Peyer's patch (tissue), 4 donors: ENCODE results near the gene BCAS1. TPM values are rescaled to one million over a fixed set of nuclear protein-coding genes. Genes with fewer than 3 reads are reported as not detected.

Experiments used
- DNase-seq, 3 donors: peaks; one replicate each; pipeline ENCODE4 v3.0.0-alpha.2; 2017 to 2019
- H3K27ac ChIP-seq, 4 donors: fragments of 200-600 bp; sonication (generic); one replicate each; pipeline ENCODE4 v1.5.1; 2016 to 2019
- H3K27me3 ChIP-seq, 2 donors: fragments of 200-600 bp; sonication (generic); one replicate each; pipeline ENCODE4 v1.5.1; 2019
- H3K36me3 ChIP-seq, 3 donors: fragments of 200-600 bp; sonication (generic); one replicate each; pipeline ENCODE4 v1.5.1; 2016 to 2019
- H3K4me1 ChIP-seq, 4 donors: fragments of 200-600 bp; sonication (generic); one replicate each; pipeline ENCODE4 v1.5.1; 2016 to 2019
- H3K4me3 ChIP-seq, 4 donors: fragments of 200-600 bp; sonication (generic); 1 replicate in 3 of 4; 2 replicates in 1 of 4; pipeline ENCODE4 v1.5.1; 2016 to 2019; ENCODE audit warnings: mild to moderate bottlenecking in 1 of 4
- H3K9me3 ChIP-seq, 4 donors: fragments of 200-600 bp; sonication (generic); one replicate each; pipeline ENCODE4 v1.5.1; 2016 to 2019; ENCODE audit warnings: mild to moderate bottlenecking in 1 of 4
- POLR2A ChIP-seq, 2 donors: fragments of 450-650 bp; IDR thresholded peaks; one replicate each; pipeline ENCODE4 v1.5.1; 2017; ENCODE audit warnings: antibody characterized with exemption in 2 of 2, mild to moderate bottlenecking in 2 of 2, moderate library complexity in 2 of 2
- total RNA-seq, 4 donors: library from RNA; depleted of rRNA; stranded (reverse); fragments of >200 nt; gene quantifications; one replicate each; pipeline ENCODE4 v1.1.0, GENCODE V29; 2016
- TF ChIP-seq, protein P1 (sequence below), 6 experiments: fragments of 450-650 bp in 4 of 6; fragments of 200-600 bp in 2 of 6; sonication (generic) in 1 of 6; IDR thresholded peaks; one replicate each; pipeline ENCODE4 v1.5.1; 2017 to 2019; ENCODE audit warnings: antibody characterized with exemption in 6 of 6, mild to moderate bottlenecking in 3 of 6, moderate library complexity in 1 of 6

The BCAS1 gene
- total RNA-seq, 4 donors from 2014 or later = 21.5 to 58.1 (median 43.2) TPM

DNA sequence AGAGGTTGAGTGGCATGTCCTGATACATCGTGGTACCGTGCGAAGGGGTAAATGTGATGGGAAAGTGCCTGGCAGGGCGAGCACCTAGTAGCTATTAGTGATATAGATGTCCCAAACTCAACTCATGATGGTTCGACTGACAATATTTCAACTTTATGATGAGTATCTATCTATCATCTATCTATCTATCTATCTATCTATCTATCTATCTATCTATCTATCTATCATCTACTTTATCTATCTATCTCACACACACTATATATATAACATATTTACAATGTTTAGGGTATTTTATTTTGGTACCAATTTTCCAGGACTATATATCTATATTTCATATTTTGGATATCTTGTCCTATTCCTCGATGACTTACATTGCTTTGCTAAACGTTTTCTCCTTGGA, 5.5 kb downstream of the BCAS1 start:
- Histone ChIP-seq H3K4me3 (no peak overlapping the region), H3K27me3 (no peaks in the 10 kb centered on the region), H3K27ac (no peak overlapping the region), H3K9me3 (no peaks in the 10 kb centered on the region), H3K36me3 (no peaks in the 10 kb centered on the region), H3K4me1 (peaks cover 0 to 16% (median 0%) of the 10 kb centered on the region in 4 donors)
- TF ChIP-seq, protein P1, sequence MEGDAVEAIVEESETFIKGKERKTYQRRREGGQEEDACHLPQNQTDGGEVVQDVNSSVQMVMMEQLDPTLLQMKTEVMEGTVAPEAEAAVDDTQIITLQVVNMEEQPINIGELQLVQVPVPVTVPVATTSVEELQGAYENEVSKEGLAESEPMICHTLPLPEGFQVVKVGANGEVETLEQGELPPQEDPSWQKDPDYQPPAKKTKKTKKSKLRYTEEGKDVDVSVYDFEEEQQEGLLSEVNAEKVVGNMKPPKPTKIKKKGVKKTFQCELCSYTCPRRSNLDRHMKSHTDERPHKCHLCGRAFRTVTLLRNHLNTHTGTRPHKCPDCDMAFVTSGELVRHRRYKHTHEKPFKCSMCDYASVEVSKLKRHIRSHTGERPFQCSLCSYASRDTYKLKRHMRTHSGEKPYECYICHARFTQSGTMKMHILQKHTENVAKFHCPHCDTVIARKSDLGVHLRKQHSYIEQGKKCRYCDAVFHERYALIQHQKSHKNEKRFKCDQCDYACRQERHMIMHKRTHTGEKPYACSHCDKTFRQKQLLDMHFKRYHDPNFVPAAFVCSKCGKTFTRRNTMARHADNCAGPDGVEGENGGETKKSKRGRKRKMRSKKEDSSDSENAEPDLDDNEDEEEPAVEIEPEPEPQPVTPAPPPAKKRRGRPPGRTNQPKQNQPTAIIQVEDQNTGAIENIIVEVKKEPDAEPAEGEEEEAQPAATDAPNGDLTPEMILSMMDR (IDR thresholded peaks at IDR 0.05) = no peak
- TF ChIP-seq POLR2A (IDR thresholded peaks at IDR 0.05) = no peak
- no peak for DNase-seq

DNA sequence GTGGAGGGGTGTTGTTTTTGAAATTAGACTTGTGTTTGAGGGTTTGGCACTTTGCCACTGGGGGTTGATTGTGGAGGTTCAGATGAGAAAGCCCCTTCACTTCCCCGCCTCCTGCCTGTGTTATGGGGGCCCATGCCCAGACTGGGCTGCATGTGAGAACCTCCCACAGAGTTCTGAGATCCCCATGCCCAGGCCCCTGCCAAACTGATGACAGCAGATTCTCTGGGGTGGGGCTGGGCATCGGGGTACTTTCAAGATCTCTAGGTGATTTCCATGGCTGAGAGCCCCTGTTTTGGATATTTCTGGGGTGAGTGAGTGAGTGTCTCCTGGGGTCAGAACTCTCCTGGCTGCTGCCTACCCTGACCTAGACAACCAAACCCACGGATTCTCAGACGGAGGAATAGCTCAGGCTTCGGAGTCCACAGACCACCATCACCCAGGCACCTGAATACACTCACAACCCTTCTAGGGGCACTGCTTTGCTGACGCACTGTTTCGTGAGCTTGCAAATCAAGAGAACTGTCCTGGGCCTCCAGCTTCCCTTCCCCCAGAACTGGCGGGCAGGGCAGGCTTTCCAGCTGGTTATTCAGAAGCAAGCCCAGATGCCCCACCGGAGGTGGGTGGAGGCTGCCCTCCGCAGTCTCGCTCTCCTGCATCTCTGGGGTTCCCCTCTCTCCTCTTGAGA, 6.3 kb downstream of the BCAS1 start:
- no peak overlapping the region for H3K4me3 ChIP-seq
- TF ChIP-seq, protein P1 (IDR thresholded peaks at IDR 0.05) = no peak
- TF ChIP-seq POLR2A (IDR thresholded peaks at IDR 0.05) = no peak
- no peaks in the 10 kb centered on the region for H3K36me3 ChIP-seq
- H3K27ac ChIP-seq = no peak overlapping the region
- no peaks in the 10 kb centered on the region for H3K27me3 ChIP-seq
- DNase-seq = no peak
- no peaks in the 10 kb centered on the region for H3K9me3 ChIP-seq
- H3K4me1 ChIP-seq = peaks cover 0 to 16% (median 0%) of the 10 kb centered on the region in 4 donors

DNA sequence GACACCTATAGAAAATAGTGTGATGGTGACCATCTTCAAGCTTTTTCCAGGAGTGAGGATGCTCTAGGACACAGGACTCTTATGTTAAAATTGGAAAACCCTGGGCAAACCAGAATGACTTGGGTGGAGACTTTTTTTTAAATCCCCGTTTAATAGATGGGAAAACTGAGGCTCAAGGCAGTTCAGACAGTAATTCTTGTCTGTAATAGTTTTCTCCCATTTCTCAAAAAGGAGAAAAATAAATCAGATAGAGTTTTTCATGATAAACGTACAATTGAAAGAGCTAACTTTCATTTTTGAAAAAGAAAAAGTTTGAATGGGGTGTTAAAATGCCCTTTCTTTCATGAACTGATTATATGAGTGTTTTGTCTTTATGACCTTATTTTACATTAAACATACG, 6.8 kb downstream of the BCAS1 start:
- Histone ChIP-seq H3K9me3 (no peaks in the 10 kb centered on the region), H3K36me3 (no peaks in the 10 kb centered on the region), H3K27ac (no peak overlapping the region), H3K4me1 (peaks cover 0 to 16% (median 0%) of the 10 kb centered on the region in 4 donors), H3K4me3 (no peak overlapping the region), H3K27me3 (no peaks in the 10 kb centered on the region)
- DNase-seq = no peak
- TF ChIP-seq POLR2A (IDR thresholded peaks at IDR 0.05) = no peak
- TF ChIP-seq, protein P1 (IDR thresholded peaks at IDR 0.05) = no peak

DNA sequence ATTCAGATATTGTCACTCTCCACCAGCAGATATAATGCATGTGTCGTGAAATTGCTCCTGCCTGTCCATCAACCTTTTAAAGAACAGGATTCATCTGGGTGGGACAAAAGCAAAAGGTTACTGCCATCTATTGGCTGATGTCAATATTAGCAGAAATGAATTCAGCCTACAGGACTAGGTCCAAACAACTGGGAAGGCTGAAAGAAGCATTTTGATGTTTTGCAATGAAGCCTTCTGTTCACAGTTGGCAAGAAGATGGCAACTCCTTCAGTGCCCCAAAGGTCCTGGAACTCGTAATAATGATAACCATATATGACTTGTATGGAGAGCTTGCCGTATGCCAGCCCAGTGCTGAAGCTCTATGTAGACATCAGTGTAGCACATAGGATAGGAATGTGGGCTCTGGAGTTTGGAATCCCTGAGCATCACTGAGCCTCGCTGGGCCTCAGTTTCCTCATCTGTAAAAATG, 7.5 kb downstream of the BCAS1 start:
- TF ChIP-seq, protein P1 (IDR thresholded peaks at IDR 0.05) = peak; percentile 8 to 67 (median 53)
- TF ChIP-seq POLR2A (IDR thresholded peaks at IDR 0.05) = no peak
- Histone ChIP-seq H3K4me1 (peaks cover 0 to 16% (median 0%) of the 10 kb centered on the region in 4 donors), H3K27me3 (no peaks in the 10 kb centered on the region), H3K36me3 (no peaks in the 10 kb centered on the region), H3K9me3 (no peaks in the 10 kb centered on the region), H3K4me3 (no peak overlapping the region), H3K27ac (no peak overlapping the region)
- no peak for DNase-seq

DNA sequence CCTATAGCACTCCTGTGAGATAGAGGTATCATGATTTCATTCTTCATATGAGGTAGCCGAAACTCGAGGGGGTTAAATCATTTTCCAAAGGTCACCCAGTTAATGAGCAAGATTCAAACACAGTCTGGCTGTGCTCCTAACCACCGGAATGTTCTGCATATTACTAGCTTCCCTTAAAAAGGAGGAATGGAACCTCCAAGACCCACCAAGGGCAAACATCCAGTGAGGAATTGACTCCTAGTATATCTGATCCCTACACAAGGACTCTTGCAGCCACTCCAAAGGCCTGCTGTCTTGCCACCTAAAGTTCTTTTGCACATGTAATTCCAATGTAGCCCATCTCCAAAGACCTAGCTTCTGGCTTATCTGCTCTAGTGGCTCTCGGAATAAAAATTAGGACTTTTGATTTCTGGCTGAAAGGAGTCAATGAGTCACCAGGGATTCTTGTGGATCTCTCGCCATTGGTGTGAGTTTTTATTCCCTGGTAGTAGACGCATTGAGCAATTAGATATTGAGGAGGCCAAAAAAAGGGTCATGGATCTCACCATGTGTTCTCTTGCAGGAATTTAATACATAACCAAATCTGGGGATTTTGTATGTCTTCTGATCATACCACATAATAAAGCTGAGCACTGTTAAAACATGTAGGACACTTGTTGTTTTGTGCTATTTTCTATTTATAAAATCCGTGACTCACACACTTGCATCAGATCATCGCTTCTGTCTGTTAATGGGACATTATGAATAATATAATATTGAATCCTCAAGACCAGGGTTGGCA, 9.1 kb downstream of the BCAS1 start:
- H3K27ac ChIP-seq = no peak overlapping the region
- H3K36me3 ChIP-seq = no peaks in the 10 kb centered on the region
- TF ChIP-seq POLR2A (IDR thresholded peaks at IDR 0.05) = no peak
- TF ChIP-seq, protein P1 (IDR thresholded peaks at IDR 0.05) = no peak
- H3K9me3 ChIP-seq = no peaks in the 10 kb centered on the region
- H3K4me1 ChIP-seq = peaks cover 0 to 4% (median 0%) of the 10 kb centered on the region in 4 donors
- no peak for DNase-seq
- H3K27me3 ChIP-seq = no peaks in the 10 kb centered on the region
- no peak overlapping the region for H3K4me3 ChIP-seq
